Ovary (tissue), 9 donors: Measurements from ENCODE around the gene ZIC4. TPM values are rescaled to one million over a fixed set of nuclear protein-coding genes. Genes with fewer than 3 reads are reported as not detected.

ENCODE experiments used
- DNase-seq, 5 donors: peaks; one replicate each; pipeline ENCODE4 v3.0.0-alpha.2; 2019 to 2020
- H3K27ac ChIP-seq, 2 donors: fragments of 200-600 bp; one replicate each; pipeline versions ENCODE4 v1.5.1 to v1.8.0; 2019 to 2022
- H3K27me3 ChIP-seq: fragments of 200-600 bp; one replicate; pipeline ENCODE4 v1.8.0; 2022
- H3K36me3 ChIP-seq: fragments of 200-600 bp; sonication (generic); one replicate; pipeline ENCODE4 v1.5.1; 2019
- H3K4me1 ChIP-seq: one replicate; pipeline ENCODE4 v1.8.1; 2013; ENCODE audit warnings: mild to moderate bottlenecking, moderate library complexity; ENCODE audit not compliant: insufficient read depth
- H3K4me3 ChIP-seq: fragments of 200-600 bp; sonication (generic); one replicate; pipeline ENCODE4 v1.5.1; 2017
- H3K9me3 ChIP-seq, 2 donors: fragments of 200-600 bp in 1 of 2; sonication (generic) in 1 of 2; one replicate each; pipeline versions ENCODE4 v1.5.1 to v1.8.1; 2013 to 2019; ENCODE audit warnings: mild to moderate bottlenecking in 1 of 2, moderate library complexity in 1 of 2
- CTCF ChIP-seq, 3 donors: fragments of 450-650 bp in 2 of 3; fragments of 200-600 bp in 1 of 3; IDR thresholded peaks; one replicate each; pipeline versions ENCODE4 v1.5.1 to v1.8.0; 2016 to 2022; ENCODE audit warnings: antibody characterized with exemption in 3 of 3, mild to moderate bottlenecking in 1 of 3
- EP300 ChIP-seq: sonication (generic); formaldehyde crosslinking; IDR thresholded peaks from one replicate; pipeline ENCODE4 v1.6.1; 2017; ENCODE audit warnings: antibody characterized with exemption
- POLR2A ChIP-seq: fragments of 450-650 bp; IDR thresholded peaks from one replicate; pipeline ENCODE4 v1.6.1; 2017; ENCODE audit warnings: antibody characterized with exemption, mild to moderate bottlenecking, moderate library complexity
- WGBS, 3 donors: extraction: QIAGEN DNeasy Blood & Tissue Kit in 1 of 3; methylation state at CpG; one replicate each; pipeline versions ENCODE4 v1.1.5 to v1.1.7; 2013 to 2017; 5-methylcytosine and 5-hydroxymethylcytosine counted together
- intact Hi-C, 4 donors: fragments of 100-400 bp; cut with DNase I; formaldehyde crosslinking; loops; one replicate each; pipeline versions ENCODE4 v1.11.0 to v1.15.1; 2022 to 2023
- polyA plus RNA-seq, 2 donors: library from polyadenylated mRNA; stranded (reverse); fragments of 200-250 nt in 1 of 2; fragments of 350-450 nt in 1 of 2; fragmentation: Illumina TruSeq in 1 of 2; extraction: RNeasy Lipid Tissue Mini Kit (QIAGEN cat#74804) in 1 of 2; gene quantifications; one replicate each; pipeline ENCODE4 v1.2.3, GENCODE V29; 2013 to 2014
- total RNA-seq, 7 donors: library from RNA; depleted of rRNA in 2 of 7; stranded (reverse); fragments of >200 nt in 2 of 7; fragmentation: NEBNext Ultra II Directional in 3 of 7; extraction: Animal tissue kit (Norgen Biotek cat#: 25700) in 3 of 7; gene quantifications; one replicate each; pipeline versions ENCODE4 v1.1.0 to v1.2.4, GENCODE V29; 2016 to 2023
- donor health status: DM: no; HTN: no; CAD: no; lungs with moderate emphysema.
- donor health status: DM: no; HTN: no; CAD: no.
- donor health status: Bipolar disorder and iron deficiency.
- donor health status: DM: yes; HTN: yes; CAD: no.
- donor health status: DM: no; HTN: no; CAD: no.
- donor health status: DM: yes; HTN: yes; CAD: no.

ZIC4 gene
- total and polyA plus RNA-seq, 9 donors, result not detected

DNA sequence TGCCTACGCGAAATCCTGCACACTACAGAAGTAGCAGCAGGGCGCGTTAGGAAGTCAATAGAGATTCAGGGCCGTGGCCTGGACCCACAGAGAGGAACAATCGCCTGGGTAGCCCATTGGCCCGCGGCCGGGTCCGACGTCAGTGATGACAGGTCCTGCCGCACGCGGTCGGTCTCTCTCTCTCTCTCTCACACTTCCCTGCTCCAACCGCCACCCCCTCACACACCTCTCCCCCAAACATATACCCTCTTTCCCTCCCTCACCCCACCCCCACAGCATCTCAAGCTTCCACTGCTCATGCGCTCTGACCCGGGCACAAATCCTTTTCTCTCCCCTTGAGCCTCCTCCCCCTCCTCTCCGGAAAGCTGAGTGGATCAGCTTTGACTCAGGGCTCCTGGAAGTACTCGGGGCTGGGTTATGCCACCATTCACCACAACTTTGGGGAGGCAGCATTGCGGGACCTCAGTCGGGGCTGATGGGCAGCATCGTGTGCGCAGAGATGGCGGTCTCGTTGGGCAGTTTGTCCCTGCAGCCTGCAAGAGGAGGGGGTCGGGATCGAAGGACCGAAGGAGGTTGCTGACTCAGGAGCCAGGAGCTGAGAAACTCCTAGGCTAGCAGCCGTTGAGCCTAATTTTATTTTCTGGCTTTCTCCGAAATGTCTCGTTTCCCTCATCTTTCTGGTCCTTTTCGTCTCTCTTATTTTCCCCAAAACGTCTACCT is 9.0 kb downstream of the ZIC4 start:
- Histone ChIP-seq H3K27me3 (no peaks in the 10 kb centered on the region), H3K4me3 (no peak overlapping the region), H3K9me3 (peaks cover 0 to 5% of the 10 kb centered on the region in 2 donors), H3K36me3 (no peaks in the 10 kb centered on the region), H3K4me1 (peaks cover 1% of the 10 kb centered on the region), H3K27ac (no peak overlapping the region)
- no peak for TF ChIP-seq EP300
- TF ChIP-seq POLR2A, result no peak
- no peak for TF ChIP-seq CTCF (IDR thresholded peaks at IDR 0.05)
- DNase-seq, result no peak
- 2 to 4% (median 4%) methylated on average over 34 of the region's 34 CpGs for WGBS, 3 donors
- intact Hi-C loops, result no loop called here

GRCh38 chr3:147396712-147397046 is 9.7 kb downstream of the ZIC4 start:
- intact Hi-C loops, result no loop called here
- no peaks in the 10 kb centered on the region for H3K27me3 ChIP-seq

DNA sequence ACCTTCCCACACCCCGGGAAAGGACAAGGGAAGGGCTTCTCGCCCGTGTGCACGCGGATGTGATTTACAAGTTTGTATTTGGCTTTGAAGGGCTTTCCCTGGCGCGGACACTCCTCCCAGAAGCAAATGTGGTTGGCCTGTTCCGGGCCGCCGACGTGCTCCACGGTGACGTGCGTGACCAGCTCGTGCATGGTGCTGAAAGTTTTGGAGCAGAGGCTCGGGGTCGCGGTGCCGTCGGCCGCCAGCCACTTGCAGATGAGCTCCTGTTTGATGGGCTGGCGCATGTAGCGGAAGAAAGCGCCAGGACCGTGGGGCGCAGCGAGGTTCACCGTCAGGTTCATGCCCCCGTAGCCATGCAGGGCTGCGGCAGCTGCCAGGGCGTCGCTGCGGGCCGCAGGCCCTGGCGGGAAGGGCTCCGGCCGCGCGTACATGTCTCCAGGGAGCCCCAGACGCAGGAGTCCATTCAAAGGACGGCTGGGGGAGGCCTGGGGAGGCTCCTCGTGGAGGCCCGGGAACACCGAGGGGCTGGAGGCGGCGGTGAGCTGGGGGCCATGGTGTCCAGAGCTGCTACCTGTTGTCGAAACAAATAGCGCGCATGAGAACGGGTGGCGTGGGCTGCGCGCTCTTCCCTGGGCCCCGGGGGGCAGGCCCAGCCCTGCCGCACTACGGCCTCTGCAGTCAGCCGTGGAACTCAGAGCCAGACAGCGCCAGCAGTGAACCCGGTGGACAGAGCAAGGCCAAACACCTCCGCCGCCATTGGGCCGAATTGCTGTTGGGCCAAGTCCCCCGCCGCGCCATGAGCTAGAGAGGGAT is 10.2 kb downstream of the ZIC4 start:
- no peaks in the 10 kb centered on the region for H3K36me3 ChIP-seq
- TF ChIP-seq POLR2A (no peak), CTCF (IDR thresholded peaks at IDR 0.05) (no peak), EP300 (no peak)
- no peak overlapping the region for H3K4me3 ChIP-seq
- intact Hi-C loops, result no loop called here
- DNase-seq, result no peak
- no peaks in the 10 kb centered on the region for H3K27me3 ChIP-seq
- H3K27ac ChIP-seq, result no peak overlapping the region
- WGBS, 3 donors, result 1 to 3% (median 3%) methylated on average over 53 to 65 of the region's 65 CpGs
- H3K4me1 ChIP-seq, result peaks cover 3% of the 10 kb centered on the region
- H3K9me3 ChIP-seq, result peaks cover 0 to 5% of the 10 kb centered on the region in 2 donors

More at GRCh38 chr3:147396712-147397046, 9.7 kb downstream of the ZIC4 start:
- WGBS, 3 donors, result 3 to 7% (median 5%) methylated on average over 17 of the region's 17 CpGs
- H3K27ac ChIP-seq, result no peak overlapping the region
- no peak for TF ChIP-seq EP300
- TF ChIP-seq POLR2A, result no peak
- TF ChIP-seq CTCF (IDR thresholded peaks at IDR 0.05), result no peak
- peaks cover 3% of the 10 kb centered on the region for H3K4me1 ChIP-seq
- H3K4me3 ChIP-seq, result no peak overlapping the region
- no peaks in the 10 kb centered on the region for H3K36me3 ChIP-seq
- no peak for DNase-seq
- H3K9me3 ChIP-seq, result peaks cover 0 to 5% of the 10 kb centered on the region in 2 donors

DNA sequence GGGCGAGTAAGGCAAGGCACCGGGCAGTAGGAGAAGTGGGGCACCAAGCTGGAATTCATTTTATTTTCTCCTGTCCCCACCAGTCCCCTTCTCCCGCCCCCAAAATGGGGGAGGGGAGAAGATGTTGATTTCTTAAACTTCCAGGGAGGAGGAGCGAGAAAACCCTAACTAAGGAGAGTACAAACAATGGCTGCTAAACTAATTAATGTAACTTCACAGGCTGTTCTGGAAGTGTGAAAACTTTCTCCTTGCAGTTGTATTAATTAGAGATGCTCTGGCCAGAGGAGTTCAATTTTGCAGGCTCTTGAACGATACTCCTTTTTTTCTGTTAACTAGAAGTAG is 11.5 kb downstream of the ZIC4 start:
- WGBS, 3 donors, result 15 to 20% (median 16%) methylated on average over 5 of the region's 5 CpGs
- no peaks in the 10 kb centered on the region for H3K27me3 ChIP-seq
- no peak overlapping the region for H3K27ac ChIP-seq
- H3K4me1 ChIP-seq, result peaks cover 3% of the 10 kb centered on the region
- TF ChIP-seq EP300 (no peak), POLR2A (no peak), CTCF (IDR thresholded peaks at IDR 0.05) (no peak)
- DNase-seq, result no peak
- H3K4me3 ChIP-seq, result no peak overlapping the region
- no peaks in the 10 kb centered on the region for H3K36me3 ChIP-seq
- H3K9me3 ChIP-seq, result peaks cover 0 to 12% of the 10 kb centered on the region in 2 donors
- intact Hi-C loops, result no loop called here
